HCT116 (cell line): ENCODE results near the gene CYP2B6.

Experiments used
- CTCF ChIP-seq, 3 experiments: fragments of 200-600 bp in 1 of 3; sonication (generic) in 1 of 3; IDR thresholded peaks in 2 of 3; conservative IDR thresholded peaks in 1 of 3; 2 replicates each; pipeline ENCODE4 v1.5.1; 2012 to 2017; ENCODE audit warnings: low read depth in 2 of 3, low read length in 2 of 3, antibody characterized with exemption in 1 of 3, borderline replicate concordance in 1 of 3, control low read depth in 1 of 3, mild to moderate bottlenecking in 1 of 3, mixed read lengths in 1 of 3, mixed run types in 1 of 3, moderate library complexity in 1 of 3; ENCODE audit not compliant: insufficient read depth in 1 of 3
- EGR1 ChIP-seq: IDR thresholded peaks from 2 replicates; pipeline ENCODE4 v1.6.1; 2012; ENCODE audit warnings: low read depth
- EZH2 ChIP-seq: fragments of 200-600 bp; sonication (generic); IDR thresholded peaks from 2 replicates; pipeline ENCODE4 v1.6.1; 2017; ENCODE audit warnings: antibody characterized with exemption, mixed run types
- EZH2phosphoT487 ChIP-seq: fragments of 200-600 bp; IDR thresholded peaks from 2 replicates; pipeline ENCODE4 v1.6.1; 2018; ENCODE audit warnings: antibody characterized with exemption, borderline replicate concordance
- JUND ChIP-seq: IDR thresholded peaks from 2 replicates; pipeline ENCODE4 v1.6.1; 2012

- TF ChIP-seq CTCF (IDR thresholded peaks at IDR 0.05 in 2 of 3, conservative IDR thresholded peaks at IDR 0.05 in 1 of 3; ENCODE audit: borderline replicate concordance in 1 of 3, insufficient read depth in 1 of 3, low read depth in 2 of 3, low read length in 2 of 3) = no peak
- TF ChIP-seq JUND = no peak
- no peak for TF ChIP-seq EGR1
- TF ChIP-seq EZH2phosphoT487 = no peak
- no peak for TF ChIP-seq EZH2
Observed at GRCh38 chr19:40989453-40989852, 1.6 kb upstream of the CYP2B6 start.
